Measurements from ENCODE around the gene KCTD7.

GRCh38 chr7:66591799-66592596 lies 36.7 kb upstream of the KCTD7 start:
- TF ChIP-seq POLR2A (IDR thresholded peaks at IDR 0.05) (peak; percentile 17 to 84 (median 30)), CTCF (IDR thresholded peaks at IDR 0.05 in 8 of 11, conservative IDR thresholded peaks at IDR 0.05 in 3 of 11) (no peak)
